ENCODE measurements around the gene RTN4IP1.

The RTN4IP1 gene

DNA sequence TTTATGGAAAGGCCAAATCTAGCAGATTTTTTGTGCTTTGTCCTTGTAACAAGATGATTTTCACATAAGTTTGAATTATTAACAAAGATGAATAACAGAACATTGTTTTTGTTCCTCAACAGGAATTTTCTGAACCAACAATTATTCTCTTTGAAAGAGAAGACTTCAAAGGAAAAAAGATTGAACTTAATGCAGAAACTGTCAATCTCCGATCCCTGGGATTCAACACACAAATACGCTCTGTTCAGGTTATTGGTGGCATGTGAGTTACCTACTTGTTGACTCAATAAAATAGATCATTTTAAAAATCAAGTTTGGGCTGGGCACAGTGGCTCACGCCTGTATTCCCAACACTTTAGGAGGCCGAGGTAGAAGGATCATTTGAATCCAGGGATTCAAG, 70.9 kb downstream of the RTN4IP1 start:
- no peak for DNase-seq (ENCODE audit: low read depth, low spot score)
- ChIA-PET POLR2A (no interaction called here), CTCF (interaction anchor here (1.1 to 25.8 kb wide), 4 partner anchors 7 to 111 kb away, joined by 4 to 926 read pairs (median 44); no protein-coding TSS in a partner anchor)
- no peak for TF ChIP-seq CTCF (IDR thresholded peaks at IDR 0.05; ENCODE audit: insufficient read depth, low read length, missing control alignments)
- H3K4me3 ChIP-seq (ENCODE audit: low read depth, low read length), result no peak overlapping the region

GRCh38 chr6:106557837-106558236, 71.5 kb downstream of the RTN4IP1 start:
- TF ChIP-seq CTCF (IDR thresholded peaks at IDR 0.05; ENCODE audit: insufficient read depth, low read length, missing control alignments), result no peak
- H3K4me3 ChIP-seq (ENCODE audit: low read depth, low read length), result no peak overlapping the region
- POLR2A ChIA-PET, result no interaction called here
- DNase-seq (ENCODE audit: low read depth, low spot score), result no peak
- CTCF ChIA-PET, result interaction anchor here (0.6 to 25.8 kb wide), 8 partner anchors 7 to 223 kb away, joined by 3 to 926 read pairs (median 9); no protein-coding TSS in a partner anchor

GRCh38 chr6:106556368-106556960, 72.8 kb downstream of the RTN4IP1 start:
- ChIA-PET POLR2A (no interaction called here), CTCF (interaction anchor here (0.8 to 25.8 kb wide), 14 partner anchors 9 to 423 kb away, joined by 3 to 926 read pairs (median 4); no protein-coding TSS in a partner anchor)
- peak; percentile 28 for TF ChIP-seq CTCF (IDR thresholded peaks at IDR 0.05; ENCODE audit: insufficient read depth, low read length, missing control alignments)
- H3K4me3 ChIP-seq (ENCODE audit: low read depth, low read length), result no peak overlapping the region
- DNase-seq (ENCODE audit: low read depth, low spot score), result no peak

- no peak overlapping the region for H3K4me3 ChIP-seq (ENCODE audit: low read depth, low read length)
- no peak for TF ChIP-seq CTCF (IDR thresholded peaks at IDR 0.05; ENCODE audit: insufficient read depth, low read length, missing control alignments)
- ChIA-PET POLR2A (no interaction called here), CTCF (interaction anchor here (0.5 to 25.8 kb wide), 9 partner anchors 9 to 424 kb away, joined by 3 to 926 read pairs (median 6); no protein-coding TSS in a partner anchor)
- no peak for DNase-seq (ENCODE audit: low read depth, low spot score)
Measured at GRCh38 chr6:106555767-106556166, 73.5 kb downstream of the RTN4IP1 start.

DNA sequence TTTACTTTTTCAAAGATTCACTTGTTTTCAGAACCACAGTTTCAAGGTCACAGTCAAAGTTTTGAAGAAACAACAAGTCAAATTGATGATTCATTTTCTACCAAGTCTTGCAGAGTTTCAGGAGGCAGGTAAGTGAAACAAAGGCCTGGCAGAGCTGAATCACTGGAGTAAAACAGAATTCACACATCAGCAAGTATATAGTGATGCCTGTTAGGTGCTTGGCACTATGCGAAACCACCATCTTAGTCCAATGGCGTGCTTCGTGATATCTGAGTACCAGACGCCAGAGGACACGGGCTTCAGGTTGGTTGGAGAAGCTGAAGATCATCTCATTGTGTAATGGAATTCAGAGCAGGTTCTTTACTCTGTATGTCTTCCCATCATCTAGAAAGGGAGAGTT, 75.9 kb downstream of the RTN4IP1 start:
- DNase-seq (ENCODE audit: low read depth, low spot score), result no peak
- ChIA-PET POLR2A (no interaction called here), CTCF (interaction anchor here (1.4 to 25.8 kb wide), 4 partner anchors 12 to 217 kb away, joined by 3 to 926 read pairs (median 50); no protein-coding TSS in a partner anchor)
- no peak for TF ChIP-seq CTCF (IDR thresholded peaks at IDR 0.05; ENCODE audit: insufficient read depth, low read length, missing control alignments)
- no peak overlapping the region for H3K4me3 ChIP-seq (ENCODE audit: low read depth, low read length)

GRCh38 chr6:106551155-106551554, 78.1 kb downstream of the RTN4IP1 start:
- no peak for DNase-seq (ENCODE audit: low read depth, low spot score)
- H3K4me3 ChIP-seq (ENCODE audit: low read depth, low read length), result no peak overlapping the region
- CTCF ChIA-PET, result interaction anchor here (1.0 to 1.4 kb wide), 4 partner anchors 15 to 106 kb away, joined by 4 to 7 read pairs (median 4); no protein-coding TSS in a partner anchor
- no peak for TF ChIP-seq CTCF (IDR thresholded peaks at IDR 0.05; ENCODE audit: insufficient read depth, low read length, missing control alignments)
- POLR2A ChIA-PET, result no interaction called here

Measured in AG04449 (cell line).